ENCODE results near the gene SCYGR6. TPM values are rescaled to one million over a fixed set of nuclear protein-coding genes. Genes with fewer than 3 reads are reported as not detected.
A peak's percentile ranks its signal among the peaks of the same experiment; 100 is the strongest.

The SCYGR6 gene
- total RNA-seq, 1 experiment from 2014 or later, result not detected

DNA sequence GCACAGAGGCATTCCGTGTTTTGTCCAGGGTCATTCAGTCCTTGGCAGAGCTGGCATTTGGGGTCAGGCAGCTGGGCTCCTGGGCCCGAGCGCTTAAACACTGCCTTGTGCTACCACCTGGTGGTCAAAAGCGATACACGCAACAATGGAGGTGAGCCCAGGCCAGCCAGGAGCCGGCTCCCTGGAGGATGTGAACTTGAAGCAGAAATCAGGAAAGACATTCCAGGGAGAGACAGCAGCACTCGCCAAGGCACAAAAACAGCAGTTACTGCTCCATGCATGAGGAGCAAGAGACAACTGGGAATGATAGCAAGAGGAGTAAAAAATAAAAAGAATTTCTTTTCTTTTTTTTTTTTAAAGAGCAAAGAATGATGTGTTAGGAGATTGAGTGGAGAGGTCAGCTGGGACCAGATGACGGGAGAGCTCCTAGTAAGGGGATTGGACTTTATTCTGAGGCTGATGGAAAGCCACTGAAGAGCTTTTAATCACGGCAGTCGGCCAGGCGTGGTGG lies 41.9 kb upstream of the SCYGR6 start:
- POLR2A ChIA-PET, result interaction anchor here (1.4 kb wide), 1 partner anchor 108 kb away, joined by 11 read pairs; no protein-coding TSS in a partner anchor
- TF ChIP-seq EZH2phosphoT487 (IDR thresholded peaks at IDR 0.05; ENCODE audit: borderline replicate concordance), result no peak
- TF ChIP-seq ZNF274 (IDR thresholded peaks at IDR 0.05; ENCODE audit: low read depth, low read length), result no peak
- TF ChIP-seq, protein P1, sequence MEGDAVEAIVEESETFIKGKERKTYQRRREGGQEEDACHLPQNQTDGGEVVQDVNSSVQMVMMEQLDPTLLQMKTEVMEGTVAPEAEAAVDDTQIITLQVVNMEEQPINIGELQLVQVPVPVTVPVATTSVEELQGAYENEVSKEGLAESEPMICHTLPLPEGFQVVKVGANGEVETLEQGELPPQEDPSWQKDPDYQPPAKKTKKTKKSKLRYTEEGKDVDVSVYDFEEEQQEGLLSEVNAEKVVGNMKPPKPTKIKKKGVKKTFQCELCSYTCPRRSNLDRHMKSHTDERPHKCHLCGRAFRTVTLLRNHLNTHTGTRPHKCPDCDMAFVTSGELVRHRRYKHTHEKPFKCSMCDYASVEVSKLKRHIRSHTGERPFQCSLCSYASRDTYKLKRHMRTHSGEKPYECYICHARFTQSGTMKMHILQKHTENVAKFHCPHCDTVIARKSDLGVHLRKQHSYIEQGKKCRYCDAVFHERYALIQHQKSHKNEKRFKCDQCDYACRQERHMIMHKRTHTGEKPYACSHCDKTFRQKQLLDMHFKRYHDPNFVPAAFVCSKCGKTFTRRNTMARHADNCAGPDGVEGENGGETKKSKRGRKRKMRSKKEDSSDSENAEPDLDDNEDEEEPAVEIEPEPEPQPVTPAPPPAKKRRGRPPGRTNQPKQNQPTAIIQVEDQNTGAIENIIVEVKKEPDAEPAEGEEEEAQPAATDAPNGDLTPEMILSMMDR (IDR thresholded peaks at IDR 0.05 in 2 of 3, conservative IDR thresholded peaks at IDR 0.05 in 1 of 3; ENCODE audit: borderline replicate concordance in 1 of 3, insufficient read depth in 1 of 3, low read depth in 2 of 3, low read length in 2 of 3), result peak; percentile 78 to 93 (median 90); a peak in 5 of 6 replicates
- TF ChIP-seq SIN3A (IDR thresholded peaks at IDR 0.05; ENCODE audit: low read depth), result no peak
- TF ChIP-seq, protein P2, sequence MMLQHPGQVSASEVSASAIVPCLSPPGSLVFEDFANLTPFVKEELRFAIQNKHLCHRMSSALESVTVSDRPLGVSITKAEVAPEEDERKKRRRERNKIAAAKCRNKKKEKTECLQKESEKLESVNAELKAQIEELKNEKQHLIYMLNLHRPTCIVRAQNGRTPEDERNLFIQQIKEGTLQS (IDR thresholded peaks at IDR 0.05), result no peak
- no peak for TF ChIP-seq ZFX (IDR thresholded peaks at IDR 0.05)
- TF ChIP-seq SRF (IDR thresholded peaks at IDR 0.05; ENCODE audit: low read depth), result no peak
- TF ChIP-seq RAD21 (IDR thresholded peaks at IDR 0.05; ENCODE audit: low read depth), result peak; percentile 98
- no peak for TF ChIP-seq POLR2A (IDR thresholded peaks at IDR 0.05; ENCODE audit: borderline replicate concordance, extremely low read depth, insufficient read depth, insufficient read length)
- TF ChIP-seq CBX3 (IDR thresholded peaks at IDR 0.05; ENCODE audit: low read depth), result peak; percentile 62
- peak; percentile 66 for TF ChIP-seq YY1 (IDR thresholded peaks at IDR 0.05; ENCODE audit: extremely low read depth, insufficient replicate concordance, low read depth, low read length)
- no peak for TF ChIP-seq TCF7L2 (IDR thresholded peaks at IDR 0.05; ENCODE audit: borderline replicate concordance, extremely low read depth, insufficient read depth, insufficient read length)
- DNase-seq (ENCODE audit: low read depth, low spot score), result peak; percentile 63
- Histone ChIP-seq H3K36me3 (ENCODE audit: control insufficient read depth in 1 of 2, insufficient read depth in 2 of 2, low read length in 2 of 2) (no peaks in the 10 kb centered on the region), H2AFZ (ENCODE audit: low read depth, low read length, poor library complexity, severe bottlenecking) (peak overlapping the region; percentile 57), H3K4me2 (ENCODE audit: low read length) (peak overlapping the region; percentile 0; the same call in 1 of the 2 replicates), H3K9me3 (ENCODE audit: control insufficient read depth in 1 of 2, insufficient read depth in 1 of 2, low read depth in 1 of 2, low read length in 2 of 2) (no peaks in the 10 kb centered on the region), H3K9me2 (ENCODE audit: insufficient read depth) (no peaks in the 10 kb centered on the region), H3K79me2 (ENCODE audit: insufficient read depth, low read length) (no peaks in the 10 kb centered on the region), H3K9ac (ENCODE audit: low read length) (no peak overlapping the region), H3K27ac (ENCODE audit: low read depth, low read length) (no peak overlapping the region), H3K4me1 (ENCODE audit: control insufficient read depth in 1 of 2, insufficient read depth in 2 of 2, low read length in 2 of 2) (peaks cover 0 to 6% of the 10 kb centered on the region in 2 experiments; a peak in 1 of 4 replicates), H3K27me3 (ENCODE audit: insufficient read depth, low read length) (no peaks in the 10 kb centered on the region), H4K20me1 (ENCODE audit: insufficient read depth) (no peaks in the 10 kb centered on the region), H3K4me3 (replicated peaks in 1 of 2; ENCODE audit: low read depth in 1 of 2, low read length in 2 of 2) (no peak overlapping the region)
- intact Hi-C loops (cut with micrococcal nuclease), result loop anchor here (1.0 to 10.0 kb wide), 5 partner anchors 108 to 636 kb away; no protein-coding TSS in a partner anchor
- RAD21 ChIA-PET (ENCODE audit: low non-redundant PET in 1 of 2, low total read pairs in 2 of 2, uncharacterized antibody in 2 of 2, unreplicated experiment in 2 of 2), result interaction anchor here (0.7 to 2.4 kb wide), 6 partner anchors 26 to 528 kb away, joined by 3 to 22 read pairs (median 6); no protein-coding TSS in a partner anchor
- ATAC-seq, result peak; percentile 99
- CTCF ChIA-PET, result interaction anchor here (0.6 to 3.9 kb wide), 19 partner anchors 8 to 636 kb away, joined by 3 to 72 read pairs (median 5); no protein-coding TSS in a partner anchor
- no TSS peak for BruUV-seq (replicated peaks)

Data from HCT116 (cell line).